KMS-11 (cell line): Measurements from ENCODE around the gene PPFIBP1.
"Not testable (repeated sequence)": the region's sequence is repeated elsewhere in the genome, so short reads cannot be mapped to it uniquely, and the experiment has no call there.

ENCODE experiments used
- H2AFZ ChIP-seq: fragments of 200-600 bp; sonication (generic); 2 replicates; pipeline ENCODE4 v1.6.1; 2016; ENCODE audit warnings: antibody characterized with exemption, mixed run types, low read depth
- H3K27ac ChIP-seq: fragments of 200-600 bp; sonication (generic); 2 replicates; pipeline ENCODE4 v1.6.1; 2016; ENCODE audit warnings: mild to moderate bottlenecking, mixed run types
- H3K27me3 ChIP-seq: fragments of 200-600 bp; sonication (generic); 2 replicates; pipeline ENCODE4 v1.6.1; 2017; ENCODE audit warnings: mild to moderate bottlenecking, low read depth, mixed run types, moderate library complexity; ENCODE audit not compliant: insufficient read depth
- H3K36me3 ChIP-seq: fragments of 200-600 bp; sonication (generic); 2 replicates; pipeline ENCODE4 v1.6.1; 2017; ENCODE audit warnings: mild to moderate bottlenecking, mixed run types; ENCODE audit not compliant: insufficient read depth
- H3K4me1 ChIP-seq: fragments of 200-600 bp; sonication (generic); 2 replicates; pipeline ENCODE4 v1.6.1; 2016; ENCODE audit warnings: mild to moderate bottlenecking, low read depth, mixed run types; ENCODE audit not compliant: poor library complexity, severe bottlenecking
- H3K4me2 ChIP-seq: fragments of 200-600 bp; sonication (generic); 2 replicates; pipeline ENCODE4 v1.7.0; 2016; ENCODE audit warnings: mild to moderate bottlenecking, mixed run types
- H3K4me3 ChIP-seq: fragments of 200-600 bp; sonication (generic); IDR thresholded peaks from 2 replicates; pipeline ENCODE4 v1.6.1; 2017; ENCODE audit warnings: low read depth, low read length, mixed read lengths; ENCODE audit not compliant: insufficient read depth
- H3K79me2 ChIP-seq: fragments of 200-600 bp; sonication (generic); 2 replicates; pipeline ENCODE4 v1.6.1; 2016; ENCODE audit warnings: low read depth, mixed run types; ENCODE audit not compliant: insufficient read depth
- H3K9ac ChIP-seq: fragments of 200-600 bp; sonication (generic); 2 replicates; pipeline ENCODE4 v1.6.1; 2016; ENCODE audit warnings: mild to moderate bottlenecking, mixed run types
- H4K20me1 ChIP-seq: fragments of 200-600 bp; sonication (generic); 2 replicates; pipeline ENCODE4 v1.6.1; 2016; ENCODE audit warnings: mild to moderate bottlenecking, mixed run types; ENCODE audit not compliant: insufficient read depth
- CTCF ChIP-seq: fragments of 200-600 bp; sonication (generic); conservative IDR thresholded peaks from 2 replicates; pipeline ENCODE4 v1.6.1; 2017; ENCODE audit warnings: low read depth, mild to moderate bottlenecking, antibody characterized with exemption, low read length, moderate library complexity, mixed read lengths

The PPFIBP1 gene

GRCh38 chr12:27622436-27623195 lies 98.6 kb downstream of the PPFIBP1 start:
- Histone ChIP-seq H2AFZ (no peak overlapping the region), H3K4me3 (no peak overlapping the region), H3K9ac (no peak overlapping the region), H3K27me3 (no peaks in the 10 kb centered on the region), H3K79me2 (no peaks in the 10 kb centered on the region), H3K4me1 (no peaks in the 10 kb centered on the region), H3K27ac (no peak overlapping the region), H4K20me1 (no peaks in the 10 kb centered on the region), H3K36me3 (no peaks in the 10 kb centered on the region), H3K4me2 (no peak overlapping the region)
- no peak for TF ChIP-seq CTCF

GRCh38 chr12:27623645-27624044 lies 99.6 kb downstream of the PPFIBP1 start:
- Histone ChIP-seq H3K9ac (no peak overlapping the region), H3K27ac (no peak overlapping the region), H3K36me3 (no peaks in the 10 kb centered on the region), H3K4me3 (no peak overlapping the region), H4K20me1 (no peaks in the 10 kb centered on the region), H3K79me2 (no peaks in the 10 kb centered on the region), H3K4me1 (no peaks in the 10 kb centered on the region), H2AFZ (no peak overlapping the region), H3K4me2 (no peak overlapping the region), H3K27me3 (no peaks in the 10 kb centered on the region)
- no peak for TF ChIP-seq CTCF

- H4K20me1 ChIP-seq: no peaks in the 10 kb centered on the region
- H3K27me3 ChIP-seq: no peaks in the 10 kb centered on the region
- H3K79me2 ChIP-seq: no peaks in the 10 kb centered on the region
- TF ChIP-seq CTCF: no peak
- H2AFZ ChIP-seq: no peak overlapping the region
- no peaks in the 10 kb centered on the region for H3K4me1 ChIP-seq
- no peak overlapping the region for H3K9ac ChIP-seq
- H3K36me3 ChIP-seq: no peaks in the 10 kb centered on the region
- H3K4me3 ChIP-seq: no peak overlapping the region
- H3K27ac ChIP-seq: no peak overlapping the region
- H3K4me2 ChIP-seq: no peak overlapping the region
Measured at GRCh38 chr12:27624586-27624985, 100.6 kb downstream of the PPFIBP1 start.

- Histone ChIP-seq H3K27me3 (no peaks in the 10 kb centered on the region), H3K36me3 (no peaks in the 10 kb centered on the region), H2AFZ (no peak overlapping the region), H4K20me1 (no peaks in the 10 kb centered on the region), H3K27ac (no peak overlapping the region), H3K4me3 (no peak overlapping the region), H3K4me2 (no peak overlapping the region), H3K4me1 (no peaks in the 10 kb centered on the region), H3K79me2 (no peaks in the 10 kb centered on the region), H3K9ac (no peak overlapping the region)
- no peak for TF ChIP-seq CTCF
Measured at GRCh38 chr12:27627123-27627852, 103.3 kb downstream of the PPFIBP1 start.

GRCh38 chr12:27627853-27628469 lies 104.0 kb downstream of the PPFIBP1 start:
- H3K27me3 ChIP-seq, H3K4me2 ChIP-seq, H3K4me3 ChIP-seq, H3K36me3 ChIP-seq, H3K27ac ChIP-seq, H3K79me2 ChIP-seq, H3K9ac ChIP-seq, H3K4me1 ChIP-seq, H4K20me1 ChIP-seq, H2AFZ ChIP-seq: not testable (repeated sequence)

GRCh38 chr12:27630219-27630618 lies 106.2 kb downstream of the PPFIBP1 start:
- not testable (repeated sequence) for H3K79me2 ChIP-seq, H3K4me1 ChIP-seq, H4K20me1 ChIP-seq, H3K9ac ChIP-seq, H3K4me3 ChIP-seq, H3K27ac ChIP-seq, H3K36me3 ChIP-seq, H3K27me3 ChIP-seq, H3K4me2 ChIP-seq, H2AFZ ChIP-seq
